Stimulated activated CD4-positive, alpha-beta T cell treated with anti-CD3 and anti-CD28 coated beads, Interleukin-12 subunit alpha, Interleukin-12 subunit beta, amount 100 ng/mL, for 48 hours (primary cell): Measurements from ENCODE around the gene OR5M11.
"Not testable (repeated sequence)": the region's sequence is repeated elsewhere in the genome, so short reads cannot be mapped to it uniquely, and the experiment has no call there.

Experiments used
- DNase-seq, 3 donors: peaks; one replicate each; pipeline ENCODE4 v3.0.0-alpha.2; 2020; ENCODE audit warnings: low read depth in 2 of 3, low spot score in 1 of 3

The OR5M11 gene

GRCh38 chr11:56543157-56543556 lies at the start of gene OR5M11:
OR5M11 (minus strand) TSS chr11:56543257; CDS start chr11:56543257, 0 bp downstream.
- DNase-seq = no peak

GRCh38 chr11:56592088-56592717 lies 49.1 kb upstream of the OR5M11 start:
- DNase-seq = not testable (repeated sequence)

- DNase-seq = no peak
Measured at GRCh38 chr11:56577621-56578020, 34.6 kb upstream of the OR5M11 start, which contains the start of gene OR5M10. OR5M10 (minus strand) TSS chr11:56577721; CDS start chr11:56577721, 0 bp downstream.

- no peak for DNase-seq
Measured at GRCh38 chr11:56558574-56558973, 15.5 kb upstream of the OR5M11 start.

GRCh38 chr11:56554691-56555090 lies 11.6 kb upstream of the OR5M11 start:
- not testable (repeated sequence) for DNase-seq

GRCh38 chr11:56545531-56545930 lies 2.5 kb upstream of the OR5M11 start:
- no peak for DNase-seq

- no peak for DNase-seq
Measured at GRCh38 chr11:56543739-56544138, 682 bp upstream of the OR5M11 start.

- DNase-seq = no peak
Measured at GRCh38 chr11:56533054-56533740, 9.9 kb downstream of the OR5M11 start.

- no peak for DNase-seq
Measured at GRCh38 chr11:56531856-56532255, 11.2 kb downstream of the OR5M11 start.

- no peak for DNase-seq
Measured at GRCh38 chr11:56522008-56522407, 21.0 kb downstream of the OR5M11 start.

GRCh38 chr11:56513280-56513679 lies 29.8 kb downstream of the OR5M11 start:
- no peak for DNase-seq

GRCh38 chr11:56509439-56509838 lies 33.6 kb downstream of the OR5M11 start:
- DNase-seq = no peak

- DNase-seq = no peak
Measured at GRCh38 chr11:56497010-56497409, 46.0 kb downstream of the OR5M11 start.

GRCh38 chr11:56495117-56495516 lies 47.9 kb downstream of the OR5M11 start:
- no peak for DNase-seq
